ENCODE measurements around the gene CABLES1.

- TF ChIP-seq, protein P1, sequence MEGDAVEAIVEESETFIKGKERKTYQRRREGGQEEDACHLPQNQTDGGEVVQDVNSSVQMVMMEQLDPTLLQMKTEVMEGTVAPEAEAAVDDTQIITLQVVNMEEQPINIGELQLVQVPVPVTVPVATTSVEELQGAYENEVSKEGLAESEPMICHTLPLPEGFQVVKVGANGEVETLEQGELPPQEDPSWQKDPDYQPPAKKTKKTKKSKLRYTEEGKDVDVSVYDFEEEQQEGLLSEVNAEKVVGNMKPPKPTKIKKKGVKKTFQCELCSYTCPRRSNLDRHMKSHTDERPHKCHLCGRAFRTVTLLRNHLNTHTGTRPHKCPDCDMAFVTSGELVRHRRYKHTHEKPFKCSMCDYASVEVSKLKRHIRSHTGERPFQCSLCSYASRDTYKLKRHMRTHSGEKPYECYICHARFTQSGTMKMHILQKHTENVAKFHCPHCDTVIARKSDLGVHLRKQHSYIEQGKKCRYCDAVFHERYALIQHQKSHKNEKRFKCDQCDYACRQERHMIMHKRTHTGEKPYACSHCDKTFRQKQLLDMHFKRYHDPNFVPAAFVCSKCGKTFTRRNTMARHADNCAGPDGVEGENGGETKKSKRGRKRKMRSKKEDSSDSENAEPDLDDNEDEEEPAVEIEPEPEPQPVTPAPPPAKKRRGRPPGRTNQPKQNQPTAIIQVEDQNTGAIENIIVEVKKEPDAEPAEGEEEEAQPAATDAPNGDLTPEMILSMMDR (IDR thresholded peaks at IDR 0.05) = no peak
- TF ChIP-seq POLR2AphosphoS5 (IDR thresholded peaks at IDR 0.05; ENCODE audit: low read depth, low read length) = no peak
- TF ChIP-seq SIN3A (IDR thresholded peaks at IDR 0.05; ENCODE audit: borderline replicate concordance, insufficient read depth, low read depth, low read length) = no peak
- no peak for TF ChIP-seq REST (IDR thresholded peaks at IDR 0.05; ENCODE audit: insufficient read depth in 1 of 2, low read depth in 2 of 2, low read length in 1 of 2)
Observed at GRCh38 chr18:23268641-23269040, 133.4 kb downstream of the CABLES1 start.

Measured in Panc1 (cell line).